Esophagus muscularis mucosa (tissue), 4 donors: ENCODE data around the gene LHX2.

Experiments
- EP300 ChIP-seq: sonication (generic); formaldehyde crosslinking; IDR thresholded peaks from one replicate; pipeline ENCODE4 v1.6.1; 2017; ENCODE audit warnings: antibody characterized with exemption
- POLR2A ChIP-seq: fragments of 450-650 bp; IDR thresholded peaks from one replicate; pipeline ENCODE4 v1.6.1; 2017; ENCODE audit warnings: antibody characterized with exemption, moderate library complexity, mild to moderate bottlenecking, low read depth
- POLR2AphosphoS5 ChIP-seq, 2 donors: sonication (generic); formaldehyde crosslinking; IDR thresholded peaks; one replicate each; pipeline ENCODE4 v1.6.1; 2017; ENCODE audit warnings: antibody characterized with exemption in 2 of 2
- TF ChIP-seq, protein P1 (sequence below), 3 experiments: fragments of 200-600 bp in 2 of 3; fragments of 450-650 bp in 1 of 3; sonication (generic) in 2 of 3; IDR thresholded peaks; one replicate each; pipeline ENCODE4 v1.5.1; 2017 to 2019; ENCODE audit warnings: antibody characterized with exemption in 3 of 3, mild to moderate bottlenecking in 2 of 3, moderate library complexity in 1 of 3

GRCh38 chr9:124010665-124011321 lies 775 bp upstream of the LHX2 start:
- TF ChIP-seq POLR2AphosphoS5 (IDR thresholded peaks at IDR 0.05) (no peak), POLR2A (no peak), EP300 (no peak)
- TF ChIP-seq, protein P1, sequence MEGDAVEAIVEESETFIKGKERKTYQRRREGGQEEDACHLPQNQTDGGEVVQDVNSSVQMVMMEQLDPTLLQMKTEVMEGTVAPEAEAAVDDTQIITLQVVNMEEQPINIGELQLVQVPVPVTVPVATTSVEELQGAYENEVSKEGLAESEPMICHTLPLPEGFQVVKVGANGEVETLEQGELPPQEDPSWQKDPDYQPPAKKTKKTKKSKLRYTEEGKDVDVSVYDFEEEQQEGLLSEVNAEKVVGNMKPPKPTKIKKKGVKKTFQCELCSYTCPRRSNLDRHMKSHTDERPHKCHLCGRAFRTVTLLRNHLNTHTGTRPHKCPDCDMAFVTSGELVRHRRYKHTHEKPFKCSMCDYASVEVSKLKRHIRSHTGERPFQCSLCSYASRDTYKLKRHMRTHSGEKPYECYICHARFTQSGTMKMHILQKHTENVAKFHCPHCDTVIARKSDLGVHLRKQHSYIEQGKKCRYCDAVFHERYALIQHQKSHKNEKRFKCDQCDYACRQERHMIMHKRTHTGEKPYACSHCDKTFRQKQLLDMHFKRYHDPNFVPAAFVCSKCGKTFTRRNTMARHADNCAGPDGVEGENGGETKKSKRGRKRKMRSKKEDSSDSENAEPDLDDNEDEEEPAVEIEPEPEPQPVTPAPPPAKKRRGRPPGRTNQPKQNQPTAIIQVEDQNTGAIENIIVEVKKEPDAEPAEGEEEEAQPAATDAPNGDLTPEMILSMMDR (IDR thresholded peaks at IDR 0.05): no peak
